Natural killer cell (primary cell): Measurements from ENCODE around the gene PCSK9. TPM values are rescaled to one million over a fixed set of nuclear protein-coding genes. Genes with fewer than 3 reads are reported as not detected.

Source experiments
- ATAC-seq, 3 donors: fragments of 150-1000 bp in 2 of 3; fragments of 200-7000 bp in 1 of 3; cut with Tn5 transposase; 1 replicate in 1 of 3; 2 replicates in 2 of 3; pipeline ENCODE4 v1.10.0; 2021; ENCODE audit warnings: mild to moderate bottlenecking in 2 of 3, moderate library complexity in 2 of 3
- DNase-seq, 2 donors: peaks; one replicate each; pipeline versions ENCODE4 v3.0.0 to v3.0.0-alpha.2; 2013 to 2021; ENCODE audit warnings: mixed read lengths in 1 of 2
- H3K27ac ChIP-seq: one replicate; pipeline ENCODE4 v1.5.1; 2013; ENCODE audit warnings: mild to moderate bottlenecking, low read length
- H3K27me3 ChIP-seq: one replicate; pipeline ENCODE4 v1.6.1; 2013; ENCODE audit warnings: low read length; ENCODE audit not compliant: control insufficient read depth, insufficient read depth
- H3K36me3 ChIP-seq: one replicate; pipeline ENCODE4 v1.6.1; 2013; ENCODE audit warnings: low read length; ENCODE audit not compliant: control insufficient read depth, insufficient read depth
- H3K4me1 ChIP-seq: one replicate; pipeline ENCODE4 v1.6.1; 2013; ENCODE audit warnings: low read length; ENCODE audit not compliant: control insufficient read depth, insufficient read depth
- H3K4me3 ChIP-seq: one replicate; pipeline ENCODE4 v1.5.1; 2013; ENCODE audit warnings: low read length
- H3K9me3 ChIP-seq: one replicate; pipeline ENCODE4 v1.6.1; 2013; ENCODE audit warnings: low read length; ENCODE audit not compliant: control insufficient read depth, insufficient read depth
- H3K27ac Mint-ChIP-seq, 2 donors: one replicate each; pipeline ENCODE4 v1.8.0; 2022; ENCODE audit warnings: mild to moderate bottlenecking in 2 of 2, mixed read lengths in 2 of 2, moderate library complexity in 1 of 2
- H3K27me3 Mint-ChIP-seq, 2 donors: one replicate each; pipeline ENCODE4 v1.8.0; 2022; ENCODE audit warnings: low read depth in 2 of 2, mixed read lengths in 2 of 2
- H3K36me3 Mint-ChIP-seq: one replicate; pipeline ENCODE4 v1.8.0; 2022; ENCODE audit warnings: mixed read lengths
- H3K4me1 Mint-ChIP-seq, 2 donors: one replicate each; pipeline ENCODE4 v1.8.0; 2022; ENCODE audit warnings: mixed read lengths in 2 of 2
- H3K4me3 Mint-ChIP-seq: one replicate; pipeline ENCODE4 v1.8.0; 2022; ENCODE audit warnings: mild to moderate bottlenecking, moderate library complexity, mixed read lengths
- H3K9me3 Mint-ChIP-seq, 2 donors: one replicate each; pipeline ENCODE4 v1.8.0; 2022; ENCODE audit warnings: mixed read lengths in 2 of 2
- CTCF ChIP-seq: fragments of 200-600 bp; IDR thresholded peaks from one replicate; pipeline ENCODE4 v1.8.0; 2022; ENCODE audit warnings: antibody characterized with exemption
- WGBS: methylation state at CpG from one replicate; pipeline ENCODE4 v1.1.7; 2013; ENCODE audit warnings: missing lambda C conversion rate; ENCODE audit not compliant: insufficient coverage; 5-methylcytosine and 5-hydroxymethylcytosine counted together
- intact Hi-C: fragments of 100-400 bp; cut with micrococcal nuclease; formaldehyde crosslinking; loops from one replicate; pipeline ENCODE4 v1.14.2; 2022
- total RNA-seq, 4 donors: library from RNA; stranded (reverse); fragments of 120-200 nt in 1 of 4; gene quantifications; one replicate each; pipeline versions ENCODE4 v1.2.3 to v1.2.4, GENCODE V29; 2013 to 2022

PCSK9 gene
- total RNA-seq, 3 donors from 2014 or later (not counting 1 experiment from before 2014, with no cell fraction given): not detected

- Mint-ChIP-seq H3K36me3 (no peaks in the 10 kb centered on the region), H3K9me3 (no peaks in the 10 kb centered on the region), H3K27ac (no peak overlapping the region), H3K27me3 (no peaks in the 10 kb centered on the region), H3K4me3 (no peak overlapping the region), H3K4me1 (no peaks in the 10 kb centered on the region)
- DNase-seq (no peak), ATAC-seq (no peak)
- H3K9me3 ChIP-seq: no peaks in the 10 kb centered on the region
- no peaks in the 10 kb centered on the region for H3K4me1 ChIP-seq
- intact Hi-C loops: no loop called here
- no peak overlapping the region for H3K27ac ChIP-seq
- no peak for TF ChIP-seq CTCF
- 93% methylated on average over 5 of the region's 5 CpGs for WGBS
- H3K36me3 ChIP-seq: no peaks in the 10 kb centered on the region
- no peaks in the 10 kb centered on the region for H3K27me3 ChIP-seq
- no peak overlapping the region for H3K4me3 ChIP-seq
Observed at GRCh38 chr1:55054396-55054795, 15.0 kb downstream of the PCSK9 start.

- Histone ChIP-seq H3K27me3 (no peaks in the 10 kb centered on the region), H3K4me3 (no peak overlapping the region), H3K9me3 (no peaks in the 10 kb centered on the region), H3K4me1 (no peaks in the 10 kb centered on the region), H3K27ac (no peak overlapping the region), H3K36me3 (no peaks in the 10 kb centered on the region)
- 85% methylated on average over 11 of the region's 12 CpGs for WGBS
- H3K4me1 Mint-ChIP-seq: peaks cover 0 to 3% of the 10 kb centered on the region in 2 donors
- H3K27me3 Mint-ChIP-seq: no peaks in the 10 kb centered on the region
- ATAC-seq (no peak), DNase-seq (no peak)
- intact Hi-C loops: no loop called here
- no peak overlapping the region for H3K27ac Mint-ChIP-seq
- no peaks in the 10 kb centered on the region for H3K9me3 Mint-ChIP-seq
- no peaks in the 10 kb centered on the region for H3K36me3 Mint-ChIP-seq
- no peak overlapping the region for H3K4me3 Mint-ChIP-seq
- no peak for TF ChIP-seq CTCF
Observed at GRCh38 chr1:55055084-55055882, 15.9 kb downstream of the PCSK9 start.

GRCh38 chr1:55055951-55056631, 16.7 kb downstream of the PCSK9 start:
- Mint-ChIP-seq H3K36me3 (no peaks in the 10 kb centered on the region), H3K4me3 (no peak overlapping the region), H3K4me1 (peaks cover 0 to 9% of the 10 kb centered on the region in 2 donors), H3K27ac (no peak overlapping the region), H3K9me3 (no peaks in the 10 kb centered on the region), H3K27me3 (no peaks in the 10 kb centered on the region)
- WGBS: 83% methylated on average over 42 of the region's 42 CpGs
- ATAC-seq: no peak
- Histone ChIP-seq H3K27me3 (no peaks in the 10 kb centered on the region), H3K36me3 (no peaks in the 10 kb centered on the region), H3K9me3 (no peaks in the 10 kb centered on the region), H3K4me1 (no peaks in the 10 kb centered on the region), H3K27ac (no peak overlapping the region), H3K4me3 (no peak overlapping the region)
- TF ChIP-seq CTCF: no peak
- DNase-seq: no peak
- intact Hi-C loops: no loop called here
